CD1c-positive myeloid dendritic cell (primary cell): ENCODE results near the gene ADTRP.
"Not testable (repeated sequence)": the region's sequence is repeated elsewhere in the genome, so short reads cannot be mapped to it uniquely, and the experiment has no call there.

Experiments used
- DNase-seq: peaks from one replicate; pipeline ENCODE4 v3.0.0-alpha.2; 2016; ENCODE audit errors: extremely low spot score

Gene ADTRP

DNA sequence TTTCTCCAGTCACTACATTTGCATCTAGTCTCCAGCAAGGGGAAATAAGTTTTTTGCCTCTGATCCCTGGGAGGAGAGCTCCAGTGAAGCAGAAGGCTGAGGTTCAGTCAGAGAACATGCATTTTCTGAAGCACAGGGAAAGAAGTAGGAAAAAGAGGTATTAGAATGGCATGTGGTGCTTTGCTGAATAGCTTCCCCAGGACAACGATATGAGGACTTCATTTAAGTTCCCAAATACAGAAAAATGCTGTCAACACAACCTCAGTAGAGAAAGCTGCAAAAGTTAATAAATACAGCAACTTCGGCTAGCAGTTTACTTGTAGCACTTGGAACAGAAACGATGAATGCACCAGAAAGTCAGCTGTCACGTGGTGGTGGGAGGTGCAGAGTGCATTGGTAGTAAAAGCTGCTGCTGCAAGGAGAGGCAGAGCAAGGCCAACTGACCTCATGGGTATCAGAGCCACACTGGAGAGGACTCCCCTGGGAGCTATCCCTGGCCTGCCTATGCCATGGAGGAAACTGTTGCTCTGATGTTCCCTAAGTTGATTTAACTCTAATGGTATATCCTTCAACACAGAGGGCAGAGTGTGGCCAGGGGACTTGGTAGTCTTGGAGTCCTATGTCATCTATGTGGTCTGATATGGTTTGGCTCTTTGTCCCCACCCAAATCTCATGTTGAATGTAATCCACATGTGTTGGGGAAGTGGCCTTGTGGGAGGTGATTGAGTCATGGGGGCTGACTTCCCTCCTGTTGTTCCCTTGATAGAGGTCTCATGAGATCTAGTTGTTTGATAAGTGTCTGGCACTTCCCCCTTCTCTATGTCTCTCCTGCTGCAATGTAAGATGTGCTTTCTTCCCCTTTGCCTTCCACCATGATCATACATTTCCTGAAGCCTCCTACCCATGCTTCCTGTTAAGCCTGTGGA is 85.9 kb downstream of the ADTRP start:
- DNase-seq, result peak; percentile 60

DNA sequence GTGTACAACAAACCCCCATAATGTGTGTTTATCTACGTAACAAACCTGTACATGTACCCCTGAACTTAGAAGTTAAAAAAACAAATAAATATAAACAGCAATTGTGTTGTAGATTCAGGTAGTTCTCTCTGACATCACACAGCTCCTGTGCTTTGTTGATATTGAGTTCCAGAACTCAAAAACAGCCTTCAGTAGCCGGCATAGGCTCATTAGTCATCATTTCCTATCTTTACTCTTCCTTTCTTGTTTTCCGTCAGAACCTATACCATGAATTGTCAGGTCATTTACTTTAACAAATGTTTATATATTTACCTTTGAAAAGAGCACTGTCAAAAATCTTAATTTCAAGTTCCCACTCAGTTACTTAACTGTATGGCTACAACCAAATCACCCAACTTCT is 88.8 kb downstream of the ADTRP start:
- no peak for DNase-seq

DNA sequence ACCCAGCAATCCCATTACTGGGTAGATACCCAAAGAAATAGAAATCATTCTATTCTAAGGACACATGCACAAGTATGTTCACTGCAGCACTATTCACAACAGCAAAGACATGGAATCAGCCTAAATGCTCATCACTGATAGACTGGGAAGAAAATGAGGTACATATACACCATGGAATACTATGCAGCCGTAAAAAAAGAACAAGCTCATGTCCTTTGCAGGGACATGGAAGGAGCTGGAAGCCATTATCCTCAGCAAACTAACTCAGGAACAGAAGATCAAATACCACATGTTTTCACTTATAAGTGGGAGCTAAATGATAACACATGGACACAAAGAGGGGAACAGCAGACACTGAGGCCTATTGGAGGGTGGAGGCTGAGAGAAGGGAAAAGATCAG is 89.2 kb downstream of the ADTRP start:
- DNase-seq, result not testable (repeated sequence)

DNA sequence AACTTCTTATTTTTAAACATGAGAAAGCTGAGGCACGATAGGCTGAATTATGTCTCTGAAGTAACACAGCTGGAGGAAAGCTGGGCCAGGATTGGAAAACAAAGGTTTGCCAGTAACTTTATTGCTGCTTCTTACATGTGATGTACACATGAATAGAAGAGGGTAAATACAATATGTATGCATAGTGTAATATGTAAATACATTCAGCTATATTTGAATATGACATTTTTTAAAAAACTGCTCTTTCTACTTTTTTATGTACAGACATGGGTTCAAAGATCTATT is 90.2 kb downstream of the ADTRP start:
- no peak for DNase-seq

DNA sequence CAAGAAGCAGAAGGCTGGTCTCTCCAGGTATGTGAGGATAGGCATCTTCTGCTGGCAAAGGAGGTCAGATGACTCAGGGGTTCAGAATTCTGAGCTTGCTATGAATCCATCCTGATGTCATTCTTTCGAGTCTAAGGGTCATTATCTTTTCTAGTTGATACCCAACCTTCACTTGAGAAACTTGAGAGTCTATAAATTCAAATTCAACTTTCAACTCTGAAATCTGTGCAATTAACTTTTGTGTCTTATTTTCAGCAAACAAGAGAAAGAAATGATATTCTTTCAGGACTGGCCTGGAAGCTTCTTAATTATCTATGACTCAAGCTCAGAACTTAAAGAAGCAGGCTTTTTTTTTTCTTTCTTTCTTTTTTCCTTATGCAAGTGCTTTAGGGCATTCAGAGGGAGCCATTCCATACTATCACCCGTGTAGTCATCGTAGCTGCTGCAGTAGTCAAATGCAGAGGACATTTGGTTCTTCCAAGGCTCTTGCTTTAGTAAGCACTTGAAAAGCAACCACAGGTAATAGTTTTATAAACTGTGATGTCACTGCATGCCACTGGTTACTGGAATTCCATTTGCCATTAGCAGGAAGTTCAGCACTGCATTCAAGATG is 93.0 kb downstream of the ADTRP start:
- no peak for DNase-seq

DNA sequence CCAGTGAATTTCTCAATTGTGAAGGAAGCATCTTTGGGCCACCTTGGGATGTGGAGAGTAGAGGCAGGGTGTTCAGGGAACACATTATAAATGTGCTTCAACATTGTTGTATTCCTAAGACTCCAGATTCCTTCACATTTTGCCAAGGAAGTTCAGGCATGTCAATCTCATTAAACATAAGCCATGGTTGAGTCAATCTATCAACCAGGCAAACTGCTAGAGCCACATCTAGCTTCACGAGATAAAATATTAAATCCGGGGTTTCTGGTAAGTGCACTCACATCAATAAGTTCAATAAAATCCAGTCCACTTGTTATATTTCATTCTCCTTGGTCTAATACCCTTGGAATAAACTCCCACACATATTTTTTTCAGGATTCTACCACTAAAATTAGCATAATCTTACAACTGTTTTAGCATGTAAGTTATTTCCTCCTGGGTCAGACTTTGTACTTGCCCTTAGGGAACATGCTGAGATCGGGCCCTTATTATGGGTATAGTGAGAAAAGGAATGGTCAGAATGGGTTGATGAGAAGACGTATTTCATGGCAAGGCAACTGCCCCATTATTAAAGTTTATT is 93.6 kb downstream of the ADTRP start:
- DNase-seq, result no peak

DNA sequence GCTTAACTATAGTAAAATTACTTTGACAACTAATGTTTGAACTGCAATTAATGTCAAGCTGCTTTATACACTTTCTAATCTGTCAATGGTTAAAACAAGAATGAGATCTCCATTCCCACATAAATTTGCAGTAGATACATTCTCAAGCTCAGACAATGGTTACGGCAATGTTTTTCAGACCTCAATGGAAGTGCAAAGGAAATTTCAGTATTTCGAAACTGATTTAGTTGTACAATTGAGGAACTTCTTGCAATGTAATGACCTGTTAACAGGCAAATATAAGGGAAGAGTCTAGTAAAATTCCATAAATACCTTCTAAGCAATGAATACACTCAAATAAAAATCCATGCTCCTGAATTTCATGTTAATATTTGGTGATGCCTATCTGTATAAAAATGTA is 94.7 kb downstream of the ADTRP start:
- DNase-seq, result peak; percentile 42

DNA sequence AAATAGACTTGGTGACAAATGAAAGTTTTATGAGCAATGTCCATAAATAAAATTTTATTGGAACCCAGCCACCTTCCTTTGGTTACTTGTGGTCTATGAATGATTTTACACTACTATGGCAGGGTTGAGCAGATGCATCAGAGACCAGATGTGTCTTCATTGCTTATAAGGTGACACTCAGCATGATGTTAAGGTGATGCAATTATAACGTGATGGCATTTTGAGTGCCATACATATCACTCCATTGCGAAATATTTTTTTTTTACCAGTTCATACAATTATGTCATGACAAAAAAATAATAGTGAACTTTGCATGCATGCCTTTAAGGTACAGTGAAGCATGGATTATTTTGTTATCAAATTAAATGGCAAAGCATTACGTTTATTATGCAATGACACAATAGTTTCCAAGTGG is 96.0 kb downstream of the ADTRP start:
- no peak for DNase-seq

DNA sequence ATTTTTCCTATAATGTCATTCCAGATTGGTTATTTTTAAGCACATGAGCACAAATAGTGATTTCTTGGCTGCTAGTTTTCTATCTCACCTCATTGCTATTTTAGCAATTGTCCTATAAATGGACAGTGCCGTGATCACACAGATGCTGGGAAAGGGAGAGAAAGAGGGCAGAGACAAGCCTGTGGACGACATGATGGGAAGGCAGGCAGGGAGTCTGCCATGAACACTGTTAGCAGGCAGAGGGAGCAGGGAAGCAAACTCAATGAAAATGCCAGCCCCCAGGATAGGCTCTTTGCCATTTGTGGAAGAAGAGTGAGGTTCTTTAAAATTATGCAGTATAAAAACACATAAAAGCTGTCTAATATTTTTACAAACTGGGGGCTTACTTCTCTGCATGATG is 96.8 kb downstream of the ADTRP start:
- no peak for DNase-seq

DNA sequence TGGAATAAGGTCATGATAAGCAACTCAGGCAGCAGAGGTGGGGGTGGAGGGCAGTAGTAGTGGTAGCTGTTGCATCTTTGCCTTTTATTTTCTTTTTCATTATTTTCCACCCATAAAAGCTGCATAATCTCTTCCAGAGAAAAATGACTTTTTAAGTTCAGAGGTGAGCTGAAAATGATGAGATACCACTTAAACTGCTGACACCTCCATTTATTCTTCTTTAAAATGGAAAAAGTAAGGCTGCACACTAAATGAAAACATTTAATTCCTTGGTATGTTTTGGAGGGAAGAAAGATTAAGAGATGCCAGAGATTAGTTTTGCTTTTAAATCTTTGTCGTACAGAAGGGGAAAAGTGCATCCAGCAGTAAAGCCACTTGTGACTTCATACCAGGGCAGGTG is 97.2 kb downstream of the ADTRP start:
- DNase-seq, result no peak

DNA sequence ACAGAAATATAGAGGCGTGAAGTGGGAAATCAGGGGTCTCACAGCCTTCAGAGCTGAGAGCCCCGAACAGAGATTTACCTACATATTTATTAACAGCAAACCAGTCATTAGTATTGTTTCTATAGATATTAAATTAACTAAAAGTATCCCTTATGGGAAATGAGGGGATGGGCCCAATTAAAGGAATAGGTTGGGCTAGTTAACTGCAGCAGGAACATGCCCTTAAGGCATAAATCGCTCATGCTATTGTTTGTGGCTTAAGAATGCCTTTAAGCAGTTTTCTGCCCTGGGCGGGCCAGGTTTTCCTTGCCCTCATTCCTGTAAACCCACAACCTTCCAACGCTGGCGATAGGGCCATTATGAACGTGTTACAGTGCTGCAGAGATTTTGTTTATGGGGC is 98.1 kb downstream of the ADTRP start:
- not testable (repeated sequence) for DNase-seq

DNA sequence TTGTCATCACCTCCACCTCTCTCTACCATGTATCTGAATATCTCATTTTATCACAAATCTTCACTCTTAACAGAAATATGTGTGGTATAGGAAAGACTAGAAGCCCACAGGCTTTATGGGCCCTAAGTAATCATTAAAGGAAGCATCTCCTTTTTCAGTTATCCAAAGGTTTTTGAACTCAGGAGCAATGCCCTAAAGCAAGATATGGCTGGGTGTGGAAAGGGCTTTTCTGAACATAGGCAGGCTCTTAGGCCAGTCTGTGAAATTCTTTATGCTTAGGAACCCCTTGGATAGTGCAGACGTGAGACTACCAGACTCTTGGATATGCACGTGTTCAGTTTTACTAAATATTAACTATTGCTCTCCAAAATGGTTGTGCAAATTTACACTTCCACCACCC is 99.5 kb downstream of the ADTRP start:
- DNase-seq, result no peak

DNA sequence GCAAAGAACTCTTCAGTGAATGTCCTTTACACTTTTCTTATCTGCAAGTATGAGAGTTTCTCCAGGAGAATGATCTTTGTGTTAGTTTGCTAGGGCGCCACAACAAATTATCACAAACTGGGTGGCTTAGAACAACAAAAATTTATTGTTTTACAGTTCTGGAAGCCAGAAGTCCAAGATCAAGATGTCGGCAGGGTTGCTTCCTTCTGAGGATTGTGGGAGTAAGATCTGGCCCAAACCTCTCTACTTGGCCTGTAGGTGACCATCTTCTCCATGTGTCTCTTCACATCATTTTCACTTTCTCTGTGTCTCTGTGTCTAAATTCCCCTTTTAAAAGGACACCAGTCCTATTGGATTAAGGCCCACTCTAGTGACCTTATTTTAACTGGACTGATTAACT is 103.0 kb downstream of the ADTRP start:
- DNase-seq, result peak; percentile 34

DNA sequence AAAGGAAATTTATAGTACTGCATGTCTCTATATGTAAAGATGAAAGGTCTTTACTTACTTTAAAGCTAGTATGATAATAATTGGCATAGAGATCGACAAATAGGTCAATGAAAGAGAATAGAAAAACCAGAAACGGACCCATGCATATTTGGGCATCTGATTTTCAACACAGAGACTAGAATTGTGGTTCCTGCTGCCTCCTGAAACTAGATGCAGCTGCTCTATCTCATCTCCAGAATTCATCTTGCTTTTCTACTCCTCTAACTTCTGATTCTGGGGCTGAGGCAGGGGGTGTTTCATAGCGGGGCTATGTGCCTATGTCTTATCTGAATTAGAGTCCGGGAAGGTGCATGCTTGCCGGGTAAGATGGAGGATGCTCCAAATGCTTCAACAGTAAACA is 105.9 kb downstream of the ADTRP start:
- DNase-seq, result no peak

DNA sequence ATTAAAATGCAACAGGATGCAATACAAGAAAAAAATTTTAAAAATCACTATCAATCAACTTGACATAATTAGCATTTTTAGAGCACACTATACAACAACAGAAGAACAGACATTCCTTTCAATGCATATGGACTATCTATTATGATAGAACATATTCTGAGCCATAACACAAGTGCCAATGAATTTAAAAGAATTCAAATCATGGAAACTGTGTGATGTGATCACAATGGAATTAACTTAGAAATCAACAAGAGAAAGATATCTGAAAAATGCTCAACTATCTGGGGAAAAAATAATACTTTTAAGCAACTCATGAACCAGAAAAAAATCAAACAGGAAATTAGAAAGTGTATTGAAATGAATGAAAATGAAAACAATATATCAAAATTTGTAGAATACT is 106.3 kb downstream of the ADTRP start:
- no peak for DNase-seq

DNA sequence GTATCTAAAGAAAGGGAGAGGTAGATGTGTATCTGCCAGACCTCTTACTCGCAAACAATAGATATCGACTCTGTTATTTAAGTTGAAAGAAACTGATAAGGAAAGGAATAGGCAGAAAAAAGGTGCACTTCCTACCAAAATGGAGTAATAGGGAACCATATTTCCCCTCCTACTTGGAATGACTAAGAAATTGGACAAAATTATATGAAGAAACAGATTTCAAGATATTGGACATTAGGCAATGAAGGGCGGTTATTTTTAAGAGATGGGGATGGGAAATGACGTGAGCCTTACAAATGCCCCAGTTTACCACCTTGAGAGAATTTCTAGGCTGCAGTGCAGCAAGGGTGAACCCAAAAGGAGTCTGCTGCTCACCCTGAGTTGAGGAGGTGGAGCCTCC is 108.9 kb downstream of the ADTRP start:
- DNase-seq, result peak; percentile 10

DNA sequence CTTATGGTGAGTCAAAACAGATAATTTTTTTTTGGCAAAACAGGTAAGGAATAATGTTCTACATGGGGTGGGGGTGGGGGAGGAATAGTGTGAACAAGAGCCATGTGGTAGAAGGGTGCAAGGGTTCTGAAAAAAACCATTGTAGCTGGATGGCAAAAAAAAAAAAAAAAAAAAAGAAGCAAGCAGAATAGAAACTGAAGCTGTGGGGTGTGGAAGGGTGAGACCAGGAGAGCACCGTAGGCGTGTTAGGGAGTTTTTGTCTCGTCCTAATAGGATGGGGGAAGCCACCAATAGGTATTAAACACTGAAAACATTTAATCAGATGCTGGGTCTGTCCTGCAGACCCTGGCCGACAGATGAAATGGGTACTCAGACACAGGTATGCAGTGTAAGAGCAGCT is 110.1 kb downstream of the ADTRP start:
- DNase-seq, result no peak

DNA sequence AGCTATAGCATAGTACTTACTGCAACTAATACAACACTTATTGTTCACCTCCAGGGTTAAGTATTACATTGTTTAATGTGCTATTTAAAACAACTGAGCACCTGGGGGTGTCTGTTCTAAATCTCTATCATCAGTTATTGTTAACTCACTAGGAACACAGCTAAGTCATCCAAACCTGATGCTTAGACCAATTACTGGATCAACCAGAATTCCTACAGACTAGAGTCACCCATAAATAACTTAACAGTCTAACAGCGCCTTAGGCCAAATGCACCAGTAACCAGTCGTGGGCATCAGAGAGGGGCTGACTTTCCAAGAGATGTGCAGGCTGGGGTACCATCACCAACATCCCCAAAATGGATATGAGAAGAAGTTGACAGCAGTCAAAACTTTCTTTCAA is 110.7 kb downstream of the ADTRP start:
- DNase-seq, result no peak

DNA sequence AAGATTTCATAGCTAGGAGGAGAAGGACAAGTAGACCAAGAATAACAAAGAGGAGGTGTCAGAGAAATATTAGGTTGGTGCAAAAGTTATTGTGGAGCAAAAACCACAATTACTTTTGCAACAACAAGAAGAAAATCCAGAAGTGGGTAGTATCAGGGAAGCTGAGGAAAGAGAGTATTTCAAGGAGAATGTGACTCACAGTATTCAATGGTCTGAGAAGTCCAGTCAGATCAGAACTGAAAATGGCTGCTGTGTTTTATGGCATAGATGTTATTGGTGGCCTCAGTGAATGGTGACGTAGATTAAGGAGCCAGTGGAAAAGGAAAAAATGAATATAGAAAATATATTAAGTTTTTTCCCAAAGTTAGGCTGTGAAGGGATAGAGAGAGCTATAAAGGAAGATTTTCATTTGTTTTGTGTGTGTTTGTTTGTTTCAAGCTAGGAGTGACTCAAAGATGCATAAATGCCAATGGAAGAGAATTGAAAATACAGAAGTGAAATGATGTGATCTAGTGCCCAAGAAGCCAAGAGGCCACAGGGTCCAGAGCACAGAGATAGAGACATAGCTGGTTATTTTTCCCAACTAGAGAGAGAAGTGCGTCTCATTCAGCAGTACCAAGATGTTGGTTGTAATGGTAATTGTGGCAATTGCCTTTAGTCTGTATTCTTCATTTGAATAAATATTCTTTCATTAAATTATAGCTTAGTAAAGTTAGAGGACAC is 112.8 kb downstream of the ADTRP start:
- DNase-seq, result peak; percentile 28
